Right kidney (tissue), 9 donors: ENCODE measurements around the gene PLP2.
A peak's percentile ranks its signal among the peaks of the same experiment; 100 is the strongest.
"Not testable (repeated sequence)": the region's sequence is repeated elsewhere in the genome, so short reads cannot be mapped to it uniquely, and the experiment has no call there.

Source experiments
- DNase-seq: peaks from one replicate; pipeline ENCODE4 v3.0.0-alpha.2; 2016
- long read RNA-seq, 8 donors: transcript quantifications; one replicate each; lab custom pipeline, GENCODE V29; 2026

Gene PLP2
- long read RNA-seq, donor 1, transcript PLP2-202 (5 exons, 1,079 nt): major isoform, 22 of 29 reads
- long read RNA-seq, donor 1, partial matches to known transcripts: 6 of 29 reads
- long read RNA-seq, donor 1, other reads (novel, unspliced or antisense): 0 of 29 reads
- long read RNA-seq, donor 2, transcript PLP2-202 (5 exons, 1,079 nt): major isoform, 13 of 13 reads
- long read RNA-seq, donor 2, partial matches to known transcripts: 0 of 13 reads
- long read RNA-seq, donor 2, other reads (novel, unspliced or antisense): 0 of 13 reads
- long read RNA-seq, donor 3, transcript PLP2-202 (5 exons, 1,079 nt): major isoform, 13 of 13 reads
- long read RNA-seq, donor 3, partial matches to known transcripts: 0 of 13 reads
- long read RNA-seq, donor 3, other reads (novel, unspliced or antisense): 0 of 13 reads
- long read RNA-seq, donor 4, transcript PLP2-202 (5 exons, 1,079 nt): major isoform, 9 of 14 reads
- long read RNA-seq, donor 4, partial matches to known transcripts: 5 of 14 reads
- long read RNA-seq, donor 4, other reads (novel, unspliced or antisense): 0 of 14 reads
- long read RNA-seq, donor 5, transcript PLP2-202 (5 exons, 1,079 nt): major isoform, 16 of 16 reads
- long read RNA-seq, donor 5, partial matches to known transcripts: 0 of 16 reads
- long read RNA-seq, donor 5, other reads (novel, unspliced or antisense): 0 of 16 reads
- long read RNA-seq, donor 6, transcript PLP2-202 (5 exons, 1,079 nt): major isoform, 17 of 27 reads
- long read RNA-seq, donor 6, partial matches to known transcripts: 9 of 27 reads
- long read RNA-seq, donor 6, other reads (novel, unspliced or antisense): 0 of 27 reads
- long read RNA-seq, donor 7, transcript PLP2-202 (5 exons, 1,079 nt): major isoform, 30 of 43 reads
- long read RNA-seq, donor 7, partial matches to known transcripts: 13 of 43 reads
- long read RNA-seq, donor 7, other reads (novel, unspliced or antisense): 0 of 43 reads
- long read RNA-seq, donor 8, transcript PLP2-202 (5 exons, 1,079 nt): major isoform, 12 of 12 reads
- long read RNA-seq, donor 8, partial matches to known transcripts: 0 of 12 reads
- long read RNA-seq, donor 8, other reads (novel, unspliced or antisense): 0 of 12 reads

DNA sequence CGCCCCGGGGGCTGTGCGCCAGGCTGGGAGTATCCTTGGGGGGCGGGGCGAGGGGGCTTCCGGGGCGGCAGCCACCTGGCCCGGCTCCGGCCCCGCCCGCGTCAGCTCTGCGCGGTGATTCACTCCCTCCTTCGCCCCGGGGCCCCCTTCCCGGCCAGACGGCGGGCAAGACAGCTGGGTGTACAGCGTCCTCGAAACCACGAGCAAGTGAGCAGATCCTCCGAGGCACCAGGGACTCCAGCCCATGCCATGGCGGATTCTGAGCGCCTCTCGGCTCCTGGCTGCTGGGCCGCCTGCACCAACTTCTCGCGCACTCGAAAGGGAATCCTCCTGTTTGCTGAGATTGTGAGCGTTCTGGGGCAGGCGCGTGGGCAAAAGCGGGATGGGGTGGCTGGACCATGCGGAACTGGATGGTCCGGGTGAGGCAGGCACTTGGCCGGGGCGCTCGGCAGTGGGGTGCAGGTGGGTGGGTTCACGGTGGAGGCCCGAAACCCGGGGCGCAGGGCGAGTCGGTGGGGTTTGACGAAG lies at the start of gene PLP2:
PLP2 (plus strand) TSS at position 147 of the 528 bp plus-strand sequence; CDS start at position 250, 103 bp downstream.
- peak; percentile 59 for DNase-seq

DNA sequence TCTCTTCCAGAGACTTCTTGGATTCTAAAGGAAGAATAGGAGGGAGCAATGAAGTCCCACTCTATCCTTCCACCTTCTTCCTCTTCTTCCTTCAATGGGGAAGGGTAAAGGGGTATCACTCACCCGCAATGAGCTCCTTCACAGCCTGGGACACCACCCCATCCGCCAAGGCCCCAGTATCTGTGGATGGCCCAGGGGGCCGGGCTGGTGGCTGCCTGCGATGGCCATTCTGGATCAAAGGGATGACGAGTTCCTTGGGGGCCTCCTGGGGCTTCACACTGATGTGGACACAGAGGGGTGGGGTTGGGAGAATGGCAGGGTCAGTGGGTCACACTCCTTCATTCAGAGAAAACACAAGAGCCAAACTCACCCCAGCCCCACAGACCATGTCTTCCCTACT lies 49.2 kb upstream of the PLP2 start:
- no peak for DNase-seq

- not testable (repeated sequence) for DNase-seq
Measured at GRCh38 chrX:49127742-49128258, 43.9 kb upstream of the PLP2 start.

GRCh38 chrX:49129427-49129826 lies 42.3 kb upstream of the PLP2 start:
- DNase-seq: no peak

- DNase-seq: not testable (repeated sequence)
Measured at GRCh38 chrX:49132275-49132674, 39.4 kb upstream of the PLP2 start.

GRCh38 chrX:49133759-49134158 lies 37.9 kb upstream of the PLP2 start:
- no peak for DNase-seq

DNA sequence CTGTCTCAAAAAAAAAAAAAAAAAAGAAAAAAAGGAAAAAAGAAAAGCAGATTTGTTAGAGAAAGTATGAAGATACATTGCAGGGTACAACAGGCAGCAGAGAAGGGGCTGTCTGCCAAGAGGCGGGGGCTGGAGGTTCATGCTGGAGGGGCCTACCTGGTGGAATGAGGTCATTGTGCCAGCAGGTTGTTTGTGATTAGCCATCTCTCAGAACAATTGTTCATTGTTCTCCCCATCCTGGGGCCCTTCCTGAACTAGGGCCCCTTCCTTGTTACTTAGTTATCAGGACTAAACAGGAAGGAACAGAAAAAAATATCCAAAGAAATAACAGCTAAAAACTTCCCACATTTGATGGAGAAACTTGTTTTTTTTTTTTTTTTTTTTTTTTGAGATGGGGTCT lies 34.2 kb upstream of the PLP2 start:
- no peak for DNase-seq

GRCh38 chrX:49139713-49140112 lies 32.0 kb upstream of the PLP2 start:
- no peak for DNase-seq

GRCh38 chrX:49142264-49142663 lies 29.4 kb upstream of the PLP2 start:
- DNase-seq: not testable (repeated sequence)

DNA sequence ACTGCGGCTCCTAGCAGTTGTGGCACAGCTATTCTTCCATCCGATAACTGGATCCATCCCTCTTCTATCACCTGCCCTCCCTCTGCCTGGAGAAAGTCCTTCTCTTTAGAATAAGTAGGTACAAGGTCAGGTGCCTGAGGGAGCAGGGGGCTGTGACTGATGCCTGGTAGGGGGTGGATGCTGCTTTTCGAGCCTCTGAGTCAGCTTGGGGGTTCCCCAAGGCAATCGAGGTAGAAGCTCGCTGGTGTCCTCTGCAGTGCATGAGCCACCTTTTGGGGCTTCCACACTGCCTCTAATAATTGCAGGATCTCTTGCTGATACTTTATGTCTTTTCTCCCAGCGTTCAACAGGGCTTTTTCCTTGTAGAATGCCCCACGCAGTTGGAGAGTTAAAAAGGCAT lies 28.5 kb upstream of the PLP2 start:
- DNase-seq: not testable (repeated sequence)

DNA sequence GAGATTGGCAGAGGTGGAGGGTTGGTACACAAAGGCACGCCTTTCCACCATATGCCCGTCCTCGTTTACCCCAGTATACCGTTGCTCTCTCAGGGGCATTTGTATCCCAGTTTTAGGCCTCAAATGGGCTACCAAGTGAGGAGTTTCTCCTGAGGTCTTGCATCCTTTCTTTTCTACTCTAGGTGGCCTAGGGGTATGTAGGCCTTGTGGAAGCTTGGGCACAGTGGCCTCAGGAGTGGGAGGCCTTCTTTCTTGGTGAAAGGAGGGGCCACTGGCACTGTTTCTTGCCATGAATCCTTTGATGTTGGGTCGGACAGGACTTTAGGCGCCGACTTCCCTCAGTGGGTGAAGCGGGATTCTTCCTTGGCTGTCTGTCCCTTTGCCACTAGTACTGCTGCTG lies 24.4 kb upstream of the PLP2 start:
- DNase-seq: no peak

DNA sequence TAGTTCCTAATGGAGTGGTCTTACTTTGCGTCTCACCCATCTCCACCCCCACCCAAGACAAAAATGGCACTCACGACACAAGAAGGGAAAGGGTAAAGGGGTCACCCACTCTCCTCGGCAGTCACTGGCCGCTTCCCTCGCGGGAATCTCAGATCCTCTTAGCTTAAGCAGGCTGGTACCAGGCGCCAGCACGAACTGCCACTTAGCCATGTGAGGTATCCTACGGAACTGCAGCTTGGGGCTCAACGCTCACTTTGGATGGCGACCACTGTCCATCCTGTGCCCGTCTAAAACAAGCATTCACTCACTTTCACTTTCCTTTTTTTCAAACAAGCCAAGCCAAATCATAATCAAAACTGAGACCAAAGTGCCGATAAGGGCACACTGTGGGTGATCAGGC lies 23.8 kb upstream of the PLP2 start:
- no peak for DNase-seq

DNA sequence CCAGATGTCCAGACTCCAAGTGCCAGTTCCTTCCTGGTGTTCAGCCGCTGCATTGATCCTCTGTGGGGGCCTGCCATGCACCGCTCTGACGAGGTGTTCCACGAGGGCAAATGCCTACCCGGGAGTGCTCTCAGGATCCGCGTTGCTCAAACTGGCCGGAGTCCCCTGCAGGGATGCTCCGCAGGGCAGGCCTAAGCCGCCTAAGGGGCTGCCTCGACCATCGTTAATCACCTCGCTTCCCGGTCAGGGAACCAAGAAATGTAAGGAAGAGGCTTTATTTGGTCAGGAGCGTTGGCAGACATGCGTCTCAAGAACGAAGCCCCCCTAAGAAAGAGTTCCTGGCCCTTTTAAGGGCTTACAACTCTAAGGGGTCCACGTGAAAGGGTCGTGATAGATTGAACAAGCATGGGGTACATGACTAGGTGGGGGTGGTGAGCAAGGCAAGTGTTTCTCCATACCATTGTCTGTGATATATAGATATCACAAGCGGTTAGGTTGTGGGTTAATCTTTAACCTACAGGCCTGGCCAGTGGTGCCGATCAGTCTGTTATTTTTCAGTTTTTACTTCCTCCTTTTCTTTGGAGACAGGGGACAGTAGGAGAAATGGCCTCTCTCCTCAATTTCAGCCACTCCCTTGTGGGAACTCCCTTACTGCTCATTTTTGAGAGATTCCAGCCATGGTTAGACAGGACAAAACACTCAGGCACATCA lies 23.2 kb upstream of the PLP2 start:
- DNase-seq: not testable (repeated sequence)

DNA sequence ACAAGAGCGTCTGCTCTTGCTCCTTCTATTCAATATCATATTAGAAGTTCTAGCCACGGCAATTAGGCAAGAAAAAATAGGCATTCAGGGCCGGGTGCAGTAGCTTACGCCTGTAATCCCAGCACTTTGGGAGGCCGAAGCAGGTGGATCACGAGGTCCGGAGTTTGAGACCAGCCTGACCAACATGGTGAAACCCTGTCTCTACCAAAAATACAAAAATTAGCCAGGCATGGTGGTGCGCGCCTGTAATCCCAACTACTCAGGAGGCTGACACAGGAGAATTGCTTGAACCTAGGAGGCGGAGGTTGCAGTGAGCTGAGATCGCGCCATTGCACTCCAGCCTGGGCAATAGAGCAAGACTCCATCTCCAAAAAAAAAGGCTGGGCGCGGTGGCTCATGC lies 22.4 kb upstream of the PLP2 start:
- DNase-seq: not testable (repeated sequence)

DNA sequence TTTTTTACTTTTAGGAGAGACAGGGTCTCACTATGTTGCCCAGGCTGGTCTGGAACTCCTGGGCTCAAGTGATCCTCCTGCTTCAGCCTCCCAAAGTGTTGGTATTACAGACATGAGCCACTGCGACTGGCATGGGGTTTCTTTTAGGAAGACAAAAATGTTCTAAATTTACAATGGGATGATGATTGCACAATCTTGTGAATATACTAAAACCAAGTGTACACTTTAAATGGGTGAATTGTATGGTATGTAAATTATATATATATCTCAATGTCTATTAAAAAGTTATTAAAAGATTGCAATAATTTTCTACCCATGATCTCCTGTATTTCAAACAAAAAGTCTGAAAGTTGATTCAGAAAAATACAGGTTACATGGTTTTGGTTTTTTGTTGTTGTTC lies 18.2 kb upstream of the PLP2 start:
- no peak for DNase-seq

DNA sequence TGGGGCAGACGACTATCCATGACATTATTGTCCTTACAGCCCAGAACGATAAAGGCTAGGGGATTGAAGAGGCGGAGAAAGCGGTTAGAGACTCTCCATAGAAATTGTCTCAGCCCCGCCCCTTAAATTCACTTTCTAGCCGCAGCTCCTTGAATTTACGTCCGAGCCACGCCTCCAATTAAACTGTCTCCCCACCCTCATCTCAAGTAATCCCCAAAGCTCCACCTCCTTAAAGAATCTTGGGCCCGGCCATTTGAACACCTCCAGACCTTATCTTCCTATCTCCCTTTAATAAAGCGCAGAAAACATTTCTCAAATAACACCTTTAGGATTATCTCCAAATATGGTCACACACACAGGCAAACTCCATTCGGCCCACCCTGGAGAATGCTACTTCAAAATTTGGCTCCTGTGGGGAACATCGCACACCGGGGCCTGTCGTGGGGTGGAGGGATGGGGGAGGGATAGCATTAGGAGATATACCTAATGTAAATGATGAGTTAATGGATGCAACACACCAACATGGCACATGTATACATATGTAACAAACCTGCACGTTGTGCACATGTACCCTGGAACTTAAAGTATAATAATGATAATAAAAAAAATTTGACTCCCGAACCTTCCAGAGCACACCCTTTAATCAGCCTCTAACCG lies 16.3 kb upstream of the PLP2 start:
- DNase-seq: peak; percentile 61

DNA sequence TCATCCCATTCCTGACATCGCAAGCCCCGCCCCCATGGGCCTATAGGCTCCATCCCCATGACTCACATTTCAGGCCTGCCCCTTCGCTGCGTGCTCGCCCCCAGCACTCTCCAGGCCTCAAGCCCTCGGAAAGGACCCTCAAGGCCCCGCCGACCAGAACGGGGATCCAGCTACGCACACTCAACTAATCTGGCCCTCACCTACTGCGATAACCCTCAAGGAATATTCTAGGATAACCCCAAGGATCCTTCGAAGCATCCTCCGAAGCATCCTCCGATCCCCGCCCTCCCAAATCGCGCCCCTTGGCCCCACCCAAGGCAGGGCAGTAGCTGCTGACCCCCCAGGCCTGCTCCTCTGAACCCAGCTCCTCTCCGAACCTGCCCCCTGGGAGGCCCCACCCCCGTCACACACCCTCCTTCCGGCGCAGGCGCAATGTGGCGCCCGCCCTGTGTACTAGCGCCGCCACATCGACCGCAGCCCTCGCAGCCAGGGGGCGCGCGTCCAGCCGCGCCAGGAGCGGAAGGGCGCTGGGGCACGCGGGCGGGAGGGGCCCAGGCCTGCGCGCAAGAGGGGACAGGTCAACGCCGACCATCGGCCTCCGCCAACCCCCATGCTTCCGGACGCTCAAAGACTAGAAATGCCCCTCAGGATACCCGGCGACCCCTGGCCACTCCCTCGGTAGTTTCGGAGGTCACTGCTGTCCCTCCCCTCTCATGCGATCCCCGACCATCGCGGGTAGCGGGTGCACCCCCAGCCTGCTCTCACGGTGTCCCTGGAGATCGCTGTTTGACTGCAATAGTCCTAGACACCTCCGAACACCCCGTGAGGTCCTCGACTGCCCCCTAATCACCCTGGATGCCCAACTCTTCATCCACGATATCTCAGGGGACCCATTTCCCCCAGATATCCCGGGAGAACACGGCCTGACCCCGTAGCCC lies 15.5 kb upstream of the PLP2 start:
- DNase-seq: peak; percentile 72

DNA sequence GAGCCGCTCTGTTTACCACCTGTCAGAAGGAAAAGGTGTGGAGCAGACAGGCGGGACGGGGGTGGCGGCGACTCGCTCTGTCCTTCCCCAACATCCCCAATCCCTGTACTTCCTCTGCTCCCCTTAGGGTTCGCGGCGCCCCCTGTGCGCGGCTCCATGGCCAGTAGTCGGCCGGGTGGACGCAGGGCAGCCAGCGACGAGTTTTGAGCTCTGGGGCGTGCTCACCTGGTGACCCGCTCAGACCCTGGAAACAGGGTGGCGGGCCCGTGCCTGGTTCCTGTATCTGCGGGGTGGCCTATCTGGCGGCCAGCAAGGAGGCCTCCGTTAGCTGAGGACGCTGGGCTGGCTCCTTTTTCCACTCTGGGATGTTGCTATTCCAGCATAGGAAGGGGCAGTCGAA lies 14.5 kb upstream of the PLP2 start:
- DNase-seq: no peak

DNA sequence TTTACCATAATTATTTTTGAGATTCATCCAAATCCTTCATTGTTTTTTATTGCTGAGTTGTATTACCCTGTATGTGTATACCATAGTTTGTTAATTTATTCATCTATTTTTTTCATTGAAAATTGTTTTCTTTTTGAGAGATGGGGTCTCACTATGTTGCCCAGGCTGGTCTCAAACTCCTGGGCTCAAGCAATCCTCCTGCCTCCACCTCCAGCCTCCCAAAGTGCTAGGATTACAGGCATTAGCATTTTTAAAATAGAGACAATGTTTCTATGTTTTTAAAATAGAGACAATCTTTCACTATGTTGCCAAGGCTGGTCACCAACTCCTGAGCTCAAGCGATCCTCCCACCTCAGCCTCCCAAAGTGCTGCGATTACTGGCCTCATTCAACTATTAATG lies 10.8 kb upstream of the PLP2 start:
- no peak for DNase-seq

DNA sequence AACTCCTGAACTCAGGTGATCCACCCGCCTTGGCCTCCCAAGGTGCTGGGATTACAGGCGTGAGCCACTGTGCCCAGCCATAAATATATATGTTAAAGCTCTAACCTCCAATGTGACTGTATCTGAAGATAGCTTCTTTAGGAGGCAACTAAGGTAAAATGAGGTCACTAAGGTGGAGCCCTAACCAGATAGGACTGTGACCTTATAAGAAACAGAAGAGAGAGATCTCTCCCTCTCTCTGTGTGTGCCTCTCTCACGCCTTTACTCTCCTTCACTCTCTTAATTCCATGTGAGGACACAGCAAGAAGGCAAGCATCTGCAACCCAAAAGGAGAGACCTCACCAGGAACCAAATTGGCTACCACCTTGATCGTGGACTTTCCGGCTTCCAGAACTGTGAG lies 10.1 kb upstream of the PLP2 start:
- no peak for DNase-seq
